ENCODE results near the gene S100A5.

S100A5 gene

DNA sequence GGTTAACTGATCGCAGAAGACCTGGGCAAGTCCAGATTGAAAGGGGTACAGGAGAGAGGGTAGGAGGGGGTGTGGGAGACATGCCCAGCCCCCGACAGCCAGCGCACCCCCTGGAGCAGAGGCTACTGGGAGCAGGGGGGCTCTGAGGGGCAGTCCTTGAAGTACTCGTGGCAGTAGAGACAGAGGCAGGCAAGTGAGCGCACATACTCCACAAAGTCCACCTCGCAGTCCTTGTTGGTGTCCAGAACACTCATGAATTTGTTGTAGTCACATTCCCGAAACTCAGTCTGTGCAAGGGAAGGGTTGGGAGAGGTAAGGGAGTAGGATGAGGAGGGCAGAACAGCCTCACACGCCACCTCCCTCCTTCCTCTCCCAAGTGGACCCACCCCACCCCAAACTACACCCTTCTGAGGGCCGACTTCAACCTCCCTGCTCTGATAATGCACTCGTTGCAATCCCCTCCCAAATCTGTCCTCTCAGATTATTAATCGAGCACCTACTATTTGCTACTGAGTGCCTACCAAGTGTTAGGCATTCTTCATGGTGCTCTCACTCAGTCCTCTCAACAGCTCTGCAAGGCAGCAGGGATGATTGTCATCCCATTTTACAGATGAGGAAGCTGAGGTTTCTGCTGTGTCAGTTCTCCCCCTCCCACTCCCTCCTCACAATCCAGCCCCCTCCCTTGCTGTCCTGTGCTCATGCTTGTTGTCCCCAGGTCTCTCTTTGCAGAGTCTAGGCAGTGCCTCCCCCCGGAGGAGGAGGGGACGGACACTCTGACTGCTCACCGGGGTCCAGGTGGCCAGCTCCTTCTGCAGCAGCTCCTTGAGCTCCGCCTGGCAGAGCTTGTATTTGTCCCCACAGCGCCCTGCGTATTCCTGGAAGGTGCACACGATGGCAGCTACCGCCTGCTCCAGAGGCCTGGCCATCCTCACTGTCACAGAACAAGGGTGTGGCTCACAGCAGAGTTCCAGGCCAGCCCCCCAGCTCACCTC is 7.1 kb upstream of the S100A5 start:
- no peak for DNase-seq (ENCODE audit: low read depth in 2 of 2)

DNA sequence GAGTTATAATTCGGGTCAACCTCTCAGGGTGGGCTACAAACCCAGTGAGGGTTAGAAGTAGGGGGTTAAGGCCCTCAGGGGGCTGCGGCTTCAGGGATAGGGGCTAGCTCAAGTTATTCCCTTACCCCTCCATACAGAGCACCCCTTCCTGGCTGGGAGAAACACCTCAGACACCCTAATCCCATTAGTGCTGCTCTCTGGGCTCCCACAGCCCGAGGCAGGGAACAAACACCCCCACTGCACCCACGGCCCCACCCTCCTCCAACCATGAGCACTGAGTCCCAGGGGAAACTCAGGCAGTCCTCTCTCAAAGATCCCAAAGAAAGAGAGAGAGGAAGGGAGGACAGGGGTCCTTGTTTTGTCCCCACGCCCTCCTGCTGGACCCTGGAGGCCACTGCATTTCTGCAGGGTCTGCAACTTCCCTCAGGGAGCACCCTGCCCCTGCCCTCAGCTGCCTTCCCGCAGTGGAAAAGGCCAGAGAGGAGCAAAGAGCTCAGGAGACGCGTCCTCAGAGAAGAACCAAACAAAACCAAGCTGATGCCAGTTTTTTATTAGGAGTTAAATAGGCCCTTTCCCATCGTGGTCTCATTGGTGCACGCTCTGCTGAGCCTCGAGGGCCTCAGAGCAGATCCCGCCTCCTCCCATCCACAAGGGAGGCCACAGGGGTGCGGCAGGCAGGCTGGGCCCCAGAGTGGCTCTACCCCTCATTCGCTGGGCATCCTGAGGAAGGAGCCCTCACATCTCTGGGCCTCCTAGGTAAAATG is 6.2 kb upstream of the S100A5 start:
- no peak for DNase-seq (ENCODE audit: low read depth in 2 of 2)

DNA sequence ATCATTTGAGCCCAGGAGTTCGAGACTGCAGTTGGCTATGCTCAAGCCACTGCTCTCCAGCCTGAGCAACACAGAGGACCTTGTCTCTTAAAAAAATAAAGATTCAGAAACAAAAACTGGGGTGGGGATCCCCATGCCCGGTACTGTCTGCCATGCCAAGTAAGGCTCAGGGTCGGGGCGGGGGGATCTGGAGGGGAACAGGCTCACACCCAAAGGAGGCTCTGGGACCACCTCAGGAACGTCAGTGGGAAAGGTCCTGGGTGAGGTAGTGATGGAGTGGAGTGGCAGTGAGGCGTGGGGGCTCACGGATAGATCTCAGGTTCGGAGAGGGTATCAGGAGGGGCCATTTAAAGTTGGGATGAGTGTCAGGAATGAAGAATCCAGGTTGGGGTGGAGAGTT is 5.6 kb upstream of the S100A5 start:
- DNase-seq (ENCODE audit: low read depth in 2 of 2) = no peak

DNA sequence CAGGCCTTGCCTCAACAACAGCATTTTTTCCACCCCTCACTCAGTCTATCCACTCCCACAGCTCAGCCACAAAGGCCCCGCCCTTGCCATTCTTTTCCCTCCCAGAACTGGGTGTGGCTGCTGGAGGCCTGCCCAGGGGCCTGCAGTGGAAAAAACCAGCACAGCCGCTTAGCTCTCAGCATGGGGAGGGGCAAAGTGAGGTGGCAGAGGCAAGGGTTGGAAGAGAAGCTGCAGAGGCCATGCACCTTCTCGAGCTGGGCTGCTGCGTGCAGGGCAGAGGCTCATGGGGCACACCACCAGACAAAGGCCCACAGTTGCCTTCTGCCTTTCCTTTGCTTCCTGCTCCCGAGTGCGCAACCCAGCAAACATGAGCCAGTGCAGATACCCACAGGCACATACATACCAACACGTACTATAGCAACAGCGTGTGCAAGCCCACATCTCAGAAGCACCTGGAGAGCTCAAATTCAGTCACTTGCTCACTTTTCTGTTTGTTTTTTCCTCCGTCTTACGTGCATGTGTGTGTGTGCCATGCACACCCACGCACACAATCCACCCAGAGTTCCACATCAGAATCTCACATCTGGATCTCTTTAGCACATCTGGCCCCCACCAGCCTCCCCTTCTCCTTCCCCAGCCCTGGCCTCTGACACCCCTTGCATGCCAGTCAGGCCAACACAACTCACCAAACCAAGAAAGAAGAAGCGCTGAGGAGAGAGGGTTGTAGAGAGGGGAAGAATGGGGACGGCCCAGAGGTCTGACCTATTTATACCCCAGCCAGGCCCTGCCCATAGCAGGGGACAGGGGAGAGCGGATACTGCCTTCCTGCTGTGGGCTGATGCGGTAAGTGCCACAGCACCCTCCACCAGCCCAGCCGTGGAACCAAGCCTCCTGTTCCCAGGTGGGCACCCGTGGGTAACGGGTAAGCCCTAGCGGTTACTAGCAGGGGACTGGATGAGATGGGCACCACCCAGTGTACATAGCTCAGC is 4.6 kb upstream of the S100A5 start, which contains the start of gene S100A4:
Gene S100A4, minus strand, starts transcription at position 740 of the 989 bp plus-strand sequence. CDS start 1,012 bp downstream, outside the sequence.
- peak; percentile 89 to 90 for DNase-seq (ENCODE audit: low read depth in 2 of 2)

DNA sequence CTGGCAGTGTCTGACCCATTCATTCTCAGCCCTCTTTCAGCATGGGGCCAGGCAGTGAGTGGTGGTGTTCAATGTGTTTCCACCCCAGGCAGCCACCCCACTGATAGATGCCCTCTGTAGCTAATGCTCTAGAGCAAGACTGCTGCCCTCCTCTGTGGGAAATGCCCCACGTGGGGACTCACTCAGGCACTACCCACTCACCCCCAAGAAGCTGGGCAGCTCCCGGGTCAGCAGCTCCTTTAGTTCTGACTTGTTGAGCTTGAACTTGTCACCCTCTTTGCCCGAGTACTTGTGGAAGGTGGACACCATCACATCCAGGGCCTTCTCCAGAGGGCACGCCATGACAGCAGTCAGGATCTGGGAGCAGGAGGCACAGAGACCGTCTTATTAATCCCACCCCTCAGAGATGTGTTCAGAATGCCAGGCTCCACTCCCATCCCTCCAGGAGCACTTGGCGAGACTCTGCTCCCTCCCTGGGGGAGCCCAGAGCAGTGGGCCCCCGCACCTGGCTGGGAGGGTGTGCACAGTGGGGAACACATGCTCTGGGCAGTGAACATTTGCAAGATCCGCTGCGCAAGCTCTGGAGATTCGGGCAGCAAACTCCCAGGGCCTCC is 3.8 kb upstream of the S100A5 start:
- DNase-seq (ENCODE audit: low read depth in 2 of 2) = no peak

DNA sequence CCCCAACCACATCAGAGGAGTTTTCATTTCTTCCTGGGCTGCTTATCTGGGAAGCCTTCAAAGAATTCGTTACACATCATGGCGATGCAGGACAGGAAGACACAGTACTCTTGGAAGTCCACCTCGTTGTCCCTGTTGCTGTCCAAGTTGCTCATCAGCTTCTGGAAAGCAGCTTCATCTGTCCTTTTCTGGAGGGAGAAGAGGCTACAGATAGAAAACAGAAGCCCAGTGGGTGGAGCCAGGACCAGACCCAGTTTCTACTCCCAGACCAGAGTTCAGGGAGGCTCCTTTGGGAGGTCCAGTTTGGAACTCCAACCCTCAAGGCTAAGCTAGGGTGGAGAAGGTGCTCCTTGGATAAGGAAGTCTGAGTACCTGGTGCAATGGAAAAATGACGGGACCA is 3.0 kb upstream of the S100A5 start:
- DNase-seq (ENCODE audit: low read depth in 2 of 2) = no peak

DNA sequence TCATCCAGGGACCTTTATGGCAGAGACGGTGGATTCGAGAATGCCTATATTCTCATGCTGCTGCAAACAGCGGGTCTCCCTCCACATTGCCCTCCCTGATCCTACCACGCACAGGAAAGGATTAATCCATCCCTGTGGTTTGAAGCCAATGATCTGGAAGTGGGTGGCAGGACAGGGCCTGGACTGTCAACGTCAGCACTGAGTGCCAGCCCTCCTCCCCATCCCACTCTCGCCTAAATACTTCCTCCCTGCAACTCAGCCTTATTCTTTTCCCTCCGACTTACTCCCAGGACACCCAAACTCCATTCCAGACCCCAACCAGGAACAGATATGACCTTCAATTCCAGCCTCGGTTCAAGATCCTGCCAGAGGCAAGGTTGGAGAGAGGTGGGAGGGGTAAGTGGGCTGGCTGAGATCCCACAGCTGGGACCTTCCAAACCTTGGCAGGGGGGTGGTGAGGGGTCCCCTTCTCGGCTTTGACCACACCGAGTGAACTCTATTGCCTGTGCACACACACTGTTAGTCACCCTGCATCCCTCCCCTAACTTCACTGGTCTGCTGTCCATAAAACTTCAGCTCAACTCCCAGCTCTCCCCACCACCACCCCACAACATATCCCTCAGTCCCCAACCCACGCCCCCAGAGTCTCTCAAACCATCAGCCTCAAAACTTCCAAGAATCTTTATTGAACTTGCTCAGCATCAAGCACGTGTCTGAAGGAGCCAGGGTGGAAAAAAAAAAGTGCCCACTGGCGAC is 2.4 kb upstream of the S100A5 start:
- no peak for DNase-seq (ENCODE audit: low read depth in 2 of 2)

DNA sequence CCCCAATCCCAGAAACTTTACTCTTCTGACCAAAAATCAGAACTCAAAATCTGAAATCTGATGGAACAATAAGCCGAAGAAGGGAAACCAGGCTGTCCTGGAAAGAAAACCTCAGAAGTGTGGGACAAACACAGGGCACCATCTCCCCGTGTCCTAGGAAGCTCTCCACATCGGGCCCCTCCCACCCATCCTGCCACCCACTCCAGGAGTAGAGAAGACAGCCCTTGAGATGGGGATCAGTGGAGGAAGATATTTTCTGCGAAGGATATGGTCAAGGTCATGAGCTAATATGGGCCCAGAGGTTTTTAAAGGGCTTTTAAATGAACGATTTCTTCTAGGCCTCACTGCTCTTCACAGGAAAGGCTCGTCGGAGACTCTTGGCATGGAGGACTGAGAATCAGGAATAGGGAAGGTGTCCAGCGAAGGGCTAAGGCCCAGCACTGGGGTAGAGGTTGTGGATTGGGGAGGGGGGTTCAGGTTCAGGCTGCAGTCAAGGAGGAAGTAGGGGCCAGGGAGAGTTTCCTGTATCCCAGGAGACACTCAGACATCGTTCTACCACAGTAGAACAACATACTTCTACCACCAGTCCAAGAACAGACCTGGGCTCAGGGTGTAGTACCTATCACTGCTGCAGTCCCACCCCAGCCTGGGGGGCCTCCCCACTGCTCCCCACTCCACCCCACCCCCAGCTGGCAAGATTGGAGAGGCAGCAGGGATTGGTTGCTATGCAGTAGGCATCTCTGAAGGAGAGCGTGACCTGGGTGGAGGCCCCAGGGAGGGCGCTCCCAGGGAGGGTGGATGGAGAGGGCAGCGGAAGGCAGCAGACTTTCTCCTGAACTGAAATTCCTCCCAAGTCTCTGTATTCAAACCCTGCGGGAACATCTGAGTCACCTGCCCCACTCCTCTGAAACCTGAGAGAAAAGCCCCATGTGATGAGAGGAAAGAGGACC is 1.2 kb upstream of the S100A5 start:
- DNase-seq (ENCODE audit: low read depth in 2 of 2) = no peak

DNA sequence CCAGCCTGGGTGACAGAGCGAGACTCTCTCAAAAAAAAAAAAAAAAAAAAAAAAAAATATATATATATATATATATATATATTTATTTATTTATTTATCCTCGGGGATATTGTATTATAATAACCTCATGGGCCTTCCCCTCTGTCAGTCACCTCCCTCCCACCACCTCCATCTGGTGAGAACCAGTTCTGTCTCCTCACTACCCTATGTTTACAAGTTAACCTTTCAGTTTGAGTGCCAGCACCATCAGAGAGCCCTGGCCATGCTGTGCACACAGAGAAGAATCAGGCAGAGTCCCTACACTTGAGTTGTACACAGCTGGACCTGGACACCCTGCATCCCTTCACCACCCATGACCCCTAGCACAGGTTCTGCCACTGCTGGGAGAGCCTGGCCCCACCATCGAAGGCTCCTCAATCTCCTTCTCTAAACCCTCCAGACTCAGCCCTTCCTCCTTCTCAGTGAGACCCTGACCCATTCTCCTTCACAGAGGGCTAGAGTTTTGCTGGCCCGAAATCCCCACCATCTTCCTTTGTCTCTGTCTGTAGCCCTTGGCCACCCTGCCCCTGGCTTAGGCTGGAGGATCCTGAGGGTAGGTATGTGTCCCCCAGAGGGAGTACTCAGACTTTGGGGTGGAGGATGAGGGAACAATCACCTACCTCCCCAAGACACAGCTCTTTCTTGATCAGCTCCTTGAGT is 1.2 kb downstream of the S100A5 start:
- no peak for DNase-seq (ENCODE audit: low read depth in 2 of 2)

DNA sequence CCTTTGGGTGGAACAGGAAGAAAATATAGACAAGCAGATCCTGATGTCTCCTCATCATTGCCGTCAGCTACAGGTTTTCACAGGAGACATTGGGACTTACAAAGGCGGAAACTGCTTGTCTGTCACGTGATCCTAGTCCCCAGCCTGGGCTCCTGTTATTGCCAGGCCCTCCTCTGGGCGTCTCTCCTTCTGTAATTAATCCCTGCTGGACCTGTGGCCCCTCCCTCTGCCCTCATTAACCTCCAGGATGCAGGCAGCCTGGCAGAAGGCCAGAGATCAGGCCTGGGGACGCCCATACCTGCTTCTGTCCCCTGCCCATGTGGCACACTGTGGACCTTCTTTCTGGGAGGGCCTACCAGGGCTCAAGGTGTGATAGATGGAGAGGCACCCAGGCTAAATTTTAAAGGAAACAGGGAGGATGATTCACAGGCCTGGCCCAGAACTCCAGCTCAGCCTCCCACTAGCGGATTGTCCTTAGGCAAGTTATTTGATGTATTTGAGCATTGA is 2.4 kb downstream of the S100A5 start:
- DNase-seq (ENCODE audit: low read depth in 2 of 2) = no peak

DNA sequence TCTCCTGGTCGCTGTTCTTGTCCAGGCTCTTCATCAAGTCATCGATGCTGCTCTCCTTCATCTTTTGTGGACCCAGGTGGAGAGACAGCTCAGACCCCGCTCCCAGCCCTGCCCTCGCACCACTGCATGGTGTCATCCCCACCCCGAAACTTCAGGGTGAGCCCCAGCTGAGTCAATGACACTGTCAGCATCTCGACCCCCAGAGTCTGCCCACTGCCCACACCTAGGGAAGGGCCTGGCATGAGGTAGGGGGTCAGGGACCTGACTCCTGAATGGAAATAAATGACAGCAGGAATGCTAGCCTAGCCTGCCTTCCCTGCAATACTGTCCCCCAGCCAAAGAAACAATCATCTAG is 3.4 kb downstream of the S100A5 start:
- DNase-seq (ENCODE audit: low read depth in 2 of 2) = no peak

DNA sequence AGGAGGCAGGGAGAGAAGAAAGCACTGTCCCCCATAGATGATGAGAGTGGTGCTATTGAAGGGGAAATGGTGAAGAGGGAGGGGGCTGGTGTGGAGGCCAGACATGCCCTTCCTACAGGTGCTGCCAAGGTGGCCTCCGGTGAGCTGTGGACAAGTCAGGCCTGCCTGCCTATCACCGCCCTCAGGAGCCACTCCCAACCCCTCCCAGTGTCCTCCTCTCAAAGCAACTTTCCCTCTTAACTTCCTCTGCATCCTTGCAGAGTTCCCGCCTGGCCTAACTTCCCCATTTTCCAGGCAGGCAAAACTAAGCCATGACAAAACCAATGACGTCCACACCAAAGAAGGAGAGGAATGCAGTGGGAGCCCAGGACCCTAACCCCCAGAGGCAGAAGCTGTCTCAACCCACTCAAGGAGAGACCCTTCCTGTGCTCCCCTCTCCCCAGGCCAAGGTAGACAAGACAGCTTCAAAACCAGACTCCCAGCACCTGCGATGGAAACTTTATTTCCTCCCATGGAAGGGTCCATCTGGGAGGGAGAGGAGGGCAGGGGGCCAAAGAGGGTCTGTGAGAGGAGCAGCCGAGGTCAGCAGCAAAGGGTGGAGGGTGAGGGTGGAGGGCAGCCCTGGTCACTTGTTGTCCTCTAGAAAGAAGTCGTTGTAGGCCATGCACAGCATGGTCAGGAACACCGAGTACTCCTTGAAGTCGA is 3.9 kb downstream of the S100A5 start:
- DNase-seq (ENCODE audit: low read depth in 2 of 2) = no peak

DNA sequence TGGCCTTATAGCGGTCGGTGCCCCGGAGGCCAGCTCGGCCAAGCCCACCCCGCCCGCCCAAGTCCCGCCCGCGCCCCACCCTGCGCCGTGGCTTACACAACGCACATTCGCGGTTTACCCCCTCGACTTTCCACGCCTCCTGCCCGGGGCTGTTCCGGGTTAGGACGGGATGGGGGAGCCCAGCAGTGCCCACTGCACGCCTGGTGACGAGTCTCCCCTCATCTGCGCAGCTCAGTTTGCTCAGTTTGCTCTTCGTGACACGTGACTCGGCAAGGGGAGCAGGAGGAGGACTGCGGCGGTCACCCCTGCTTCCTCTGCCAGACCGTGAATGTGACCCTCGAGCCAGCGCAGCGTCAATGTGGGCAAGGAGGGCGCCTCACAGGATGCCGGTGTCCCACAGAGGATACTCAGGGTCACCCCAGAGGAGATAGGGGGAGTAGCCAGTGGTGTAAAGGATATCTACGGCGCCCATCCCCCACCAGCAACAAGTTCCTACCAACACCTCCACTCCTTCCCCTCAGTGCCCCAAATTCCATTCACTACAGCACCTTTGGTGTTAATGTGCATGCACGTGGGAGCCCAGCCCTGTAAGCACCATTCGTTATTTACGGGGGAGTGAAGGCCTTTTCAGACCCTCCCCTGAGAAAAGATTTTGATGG is 4.6 kb downstream of the S100A5 start:
- peak; percentile 59 to 66 for DNase-seq (ENCODE audit: low read depth in 2 of 2)

DNA sequence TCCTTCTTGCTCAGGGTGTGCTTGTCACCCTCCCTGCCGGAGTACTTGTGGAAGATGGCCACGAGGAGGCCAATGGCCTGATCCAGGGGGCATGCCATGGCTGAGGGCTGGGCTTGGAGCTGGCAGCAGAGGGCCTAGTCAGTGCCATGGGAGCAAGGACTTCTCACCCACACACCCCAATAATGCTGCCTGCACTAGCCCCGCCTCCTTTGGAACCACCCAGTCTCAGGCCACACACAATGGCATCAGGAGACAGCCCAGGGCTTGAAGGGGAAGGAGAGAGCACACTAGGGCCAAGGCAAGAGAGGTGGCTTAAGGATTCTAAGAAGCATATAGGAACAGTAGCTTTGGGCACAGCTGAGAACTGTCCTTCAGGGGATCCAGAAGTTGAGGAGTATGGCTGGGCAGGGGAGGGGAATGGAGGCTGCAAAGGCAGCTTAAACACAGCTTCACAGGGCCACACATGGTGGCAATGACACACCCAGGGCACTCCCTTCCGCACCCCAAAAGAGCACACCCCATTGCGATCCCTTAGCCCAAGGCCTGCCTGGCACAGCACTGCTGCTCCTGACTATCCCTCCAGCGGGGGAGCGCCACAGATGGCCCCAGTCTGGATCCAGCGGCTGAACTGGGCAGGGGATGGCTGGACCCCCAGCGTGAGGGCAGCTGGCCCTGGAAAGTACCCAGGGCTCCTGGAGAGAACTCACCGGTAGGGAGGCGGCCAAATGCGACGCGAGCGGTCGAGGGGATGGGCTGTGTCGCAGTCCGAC is 5.3 kb downstream of the S100A5 start, which contains the start of gene S100A6:
Gene S100A6, minus strand, starts transcription at position 750 of the 770 bp plus-strand sequence. Its CDS starts 652 bp downstream, at position 98.
- no peak for DNase-seq (ENCODE audit: low read depth in 2 of 2)

DNA sequence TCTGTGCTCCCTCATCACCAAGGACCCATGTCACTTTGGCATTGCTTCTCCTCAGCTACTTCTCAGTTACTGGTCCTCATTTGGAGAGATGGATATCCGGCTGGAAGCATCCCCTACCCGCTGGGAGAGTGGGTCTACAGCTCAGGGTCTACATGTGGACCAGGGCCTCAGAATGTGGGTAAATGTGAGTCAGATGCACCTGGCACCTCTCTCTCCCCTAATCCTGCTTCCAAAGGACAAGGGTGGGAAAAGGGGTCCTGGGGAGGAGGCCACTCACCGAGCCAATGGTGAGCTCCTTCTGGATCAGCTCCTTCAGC is 5.9 kb downstream of the S100A5 start:
- DNase-seq (ENCODE audit: low read depth in 2 of 2) = no peak

DNA sequence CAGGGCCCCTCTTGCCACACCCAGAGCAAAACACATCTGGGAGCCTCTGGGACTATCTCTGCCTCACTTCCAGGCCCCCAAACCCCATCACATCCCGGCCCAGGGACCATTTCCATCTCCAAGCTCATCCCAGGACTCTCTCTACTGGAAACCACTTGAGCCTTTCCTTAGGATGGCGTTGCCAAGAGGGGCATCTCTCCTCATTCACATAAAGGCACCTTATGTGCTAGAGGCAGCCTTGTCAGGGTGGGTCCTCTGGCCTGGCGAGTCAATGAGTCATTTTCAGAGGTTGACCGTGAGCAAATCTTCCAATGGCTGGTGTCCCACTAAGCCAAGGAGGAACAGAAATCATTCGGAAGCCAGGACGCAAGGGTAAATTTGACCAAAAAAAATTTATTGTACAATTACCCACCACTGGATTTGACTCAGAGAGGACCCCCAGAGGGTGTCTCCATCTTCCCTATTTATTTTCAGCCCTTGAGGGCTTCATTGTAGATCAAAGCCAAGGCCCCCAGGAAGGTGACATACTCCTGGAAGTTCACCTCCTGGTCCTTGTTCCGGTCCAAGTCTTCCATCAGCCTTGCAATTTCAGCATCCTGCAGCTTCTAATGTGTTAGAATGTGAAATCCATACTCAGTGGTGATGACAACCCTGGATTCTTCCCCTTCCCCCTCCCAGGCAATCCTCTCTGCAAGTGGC is 6.4 kb downstream of the S100A5 start:
- no peak for DNase-seq (ENCODE audit: low read depth in 2 of 2)
